ENCODE measurements around the gene KRTAP5-2. TPM values are rescaled to one million over a fixed set of nuclear protein-coding genes. Genes with fewer than 3 reads are reported as not detected.

Gene KRTAP5-2
- total and polyA plus RNA-seq, 9 of the 15 experiments (the other 6 are each of a cell fraction or from before 2014, with no cell fraction given) = not detected

- TF ChIP-seq TFAP4 (CRISPR knock-in tag; IDR thresholded peaks at IDR 0.05; ENCODE audit: borderline replicate concordance) (0 out of 2 replicates have a peak, but pooled peaks have one; percentile 12), YBX1 (IDR thresholded peaks at IDR 0.05) (no peak), ARID1B (IDR thresholded peaks at IDR 0.05) (no peak), AFF4 (CRISPR knock-in tag; IDR thresholded peaks at IDR 0.05) (no peak), NFE2 (IDR thresholded peaks at IDR 0.05; ENCODE audit: low read depth) (no peak), ZNF639 (CRISPR knock-in tag; conservative IDR thresholded peaks at IDR 0.05 in 1 of 2, IDR thresholded peaks at IDR 0.05 in 1 of 2) (no peak), REST (IDR thresholded peaks at IDR 0.05; ENCODE audit: borderline replicate concordance) (peak; percentile 36; the same call in 1 of the 2 replicates), REST (CRISPR knock-in tag; IDR thresholded peaks at IDR 0.05; ENCODE audit: low read depth) (no peak), ZNF511 (CRISPR knock-in tag; IDR thresholded peaks at IDR 0.05) (0 out of 2 replicates have a peak, but pooled peaks have one; percentile 27), ZNF174 (CRISPR knock-in tag; IDR thresholded peaks at IDR 0.05) (no peak), NFXL1 (CRISPR knock-in tag; IDR thresholded peaks at IDR 0.05) (no peak)
Observed at GRCh38 chr11:1628506-1629325, 30.6 kb upstream of the KRTAP5-2 start (continued).

Data from K562 (cell line).